ENCODE results near the gene TPGS1. TPM values are rescaled to one million over a fixed set of nuclear protein-coding genes. Genes with fewer than 3 reads are reported as not detected.

The TPGS1 gene
- total and polyA plus RNA-seq, 10 donors = 9.8 to 24.4 (median 19.5) TPM

- Histone ChIP-seq H3K27ac (no peak overlapping the region), H3K4me3 (no peak overlapping the region), H3K36me3 (no peaks in the 10 kb centered on the region), H3K4me1 (no peaks in the 10 kb centered on the region), H3K9me3 (no peaks in the 10 kb centered on the region), H3K27me3 (replicated peaks in 1 of 7) (peaks cover 0 to 3% (median 0%) of the 10 kb centered on the region in 7 donors)
- intact Hi-C loops (cut with DNase I; ENCODE audit: low total_unique reads) = no loop called here
- TF ChIP-seq POLR2AphosphoS5 (IDR thresholded peaks at IDR 0.05) = no peak
- no peak for TF ChIP-seq POLR2A (IDR thresholded peaks at IDR 0.05)
- TF ChIP-seq, protein P1, sequence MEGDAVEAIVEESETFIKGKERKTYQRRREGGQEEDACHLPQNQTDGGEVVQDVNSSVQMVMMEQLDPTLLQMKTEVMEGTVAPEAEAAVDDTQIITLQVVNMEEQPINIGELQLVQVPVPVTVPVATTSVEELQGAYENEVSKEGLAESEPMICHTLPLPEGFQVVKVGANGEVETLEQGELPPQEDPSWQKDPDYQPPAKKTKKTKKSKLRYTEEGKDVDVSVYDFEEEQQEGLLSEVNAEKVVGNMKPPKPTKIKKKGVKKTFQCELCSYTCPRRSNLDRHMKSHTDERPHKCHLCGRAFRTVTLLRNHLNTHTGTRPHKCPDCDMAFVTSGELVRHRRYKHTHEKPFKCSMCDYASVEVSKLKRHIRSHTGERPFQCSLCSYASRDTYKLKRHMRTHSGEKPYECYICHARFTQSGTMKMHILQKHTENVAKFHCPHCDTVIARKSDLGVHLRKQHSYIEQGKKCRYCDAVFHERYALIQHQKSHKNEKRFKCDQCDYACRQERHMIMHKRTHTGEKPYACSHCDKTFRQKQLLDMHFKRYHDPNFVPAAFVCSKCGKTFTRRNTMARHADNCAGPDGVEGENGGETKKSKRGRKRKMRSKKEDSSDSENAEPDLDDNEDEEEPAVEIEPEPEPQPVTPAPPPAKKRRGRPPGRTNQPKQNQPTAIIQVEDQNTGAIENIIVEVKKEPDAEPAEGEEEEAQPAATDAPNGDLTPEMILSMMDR (IDR thresholded peaks at IDR 0.05 in 8 of 11, conservative IDR thresholded peaks at IDR 0.05 in 3 of 11) = no peak
- WGBS, 5 donors = 77 to 85% (median 81%) methylated on average over 25 to 27 of the region's 27 CpGs
- DNase-seq = peak; percentile 68
Observed at GRCh38 chr19:468587-469256, 38.6 kb upstream of the TPGS1 start.

GRCh38 chr19:469833-470232, 37.5 kb upstream of the TPGS1 start:
- Histone ChIP-seq H3K27ac (no peak overlapping the region), H3K4me3 (no peak overlapping the region), H3K9me3 (no peaks in the 10 kb centered on the region), H3K27me3 (replicated peaks in 1 of 7) (peaks cover 0 to 10% (median 0%) of the 10 kb centered on the region in 7 donors), H3K36me3 (no peaks in the 10 kb centered on the region), H3K4me1 (peaks cover 0 to 10% (median under 1%) of the 10 kb centered on the region in 6 donors)
- DNase-seq = no peak
- WGBS, 5 donors = 80 to 85% (median 82%) methylated on average over 7 of the region's 7 CpGs
- no peak for TF ChIP-seq POLR2AphosphoS5 (IDR thresholded peaks at IDR 0.05)
- TF ChIP-seq, protein P1 (IDR thresholded peaks at IDR 0.05 in 8 of 11, conservative IDR thresholded peaks at IDR 0.05 in 3 of 11) = no peak
- intact Hi-C loops (cut with DNase I; ENCODE audit: low total_unique reads) = no loop called here

- intact Hi-C loops (cut with DNase I; ENCODE audit: low total_unique reads) = no loop called here
- Histone ChIP-seq H3K27me3 (replicated peaks in 1 of 7) (peaks cover 0 to 17% (median 0%) of the 10 kb centered on the region in 7 donors), H3K27ac (no peak overlapping the region), H3K4me3 (no peak overlapping the region), H3K9me3 (no peaks in the 10 kb centered on the region), H3K4me1 (peaks cover 0 to 17% (median 5%) of the 10 kb centered on the region in 6 donors), H3K36me3 (no peaks in the 10 kb centered on the region)
- TF ChIP-seq POLR2AphosphoS5 (IDR thresholded peaks at IDR 0.05) (no peak), POLR2A (IDR thresholded peaks at IDR 0.05) (no peak)
- TF ChIP-seq, protein P1 (IDR thresholded peaks at IDR 0.05 in 8 of 11, conservative IDR thresholded peaks at IDR 0.05 in 3 of 11) = no peak
- DNase-seq = peak; percentile 72
- 77 to 82% (median 80%) methylated on average over 14 to 20 of the region's 20 CpGs for WGBS, 5 donors
Observed at GRCh38 chr19:470701-471100, 36.6 kb upstream of the TPGS1 start.

DNA sequence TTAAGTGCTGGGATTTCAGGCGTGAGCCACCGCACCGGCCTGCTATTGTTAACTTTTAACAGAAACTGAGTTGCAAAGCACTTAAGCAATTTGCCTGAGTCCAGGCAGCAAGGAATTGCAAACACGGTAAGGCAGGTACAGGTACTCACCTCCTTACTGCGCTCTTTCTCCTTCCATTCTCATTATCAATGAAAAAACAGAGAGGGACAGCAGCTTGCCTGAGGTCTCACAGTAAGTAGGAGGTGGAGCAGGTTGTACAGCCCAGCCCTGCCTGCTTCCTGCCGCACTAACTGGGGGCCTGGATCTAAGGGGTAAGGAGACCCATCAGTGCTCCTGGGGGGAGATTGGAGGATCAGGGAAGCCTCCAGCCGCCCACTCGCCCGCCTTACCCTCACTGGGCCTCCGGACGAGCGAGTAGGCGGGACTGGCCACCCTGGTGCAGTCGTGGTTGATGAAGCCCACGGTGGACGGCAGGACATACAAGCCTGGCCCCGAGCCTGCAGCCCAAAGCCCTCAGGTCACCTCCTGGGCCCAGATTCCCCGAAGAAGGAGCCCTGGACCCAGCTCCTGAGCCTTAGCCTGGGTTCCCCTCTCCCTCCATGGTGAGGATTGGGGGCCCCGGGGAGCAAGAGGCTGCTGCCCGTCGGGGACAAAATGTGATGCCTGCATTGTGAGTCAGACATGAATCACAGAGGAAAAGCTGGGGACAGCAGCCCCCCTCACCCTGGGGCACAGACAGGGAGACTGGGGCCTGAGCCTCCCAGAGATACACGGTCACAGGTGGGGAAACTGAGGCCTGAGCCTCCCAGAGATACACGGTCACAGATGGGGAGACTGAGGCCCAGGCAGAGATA, 35.1 kb upstream of the TPGS1 start:
- Histone ChIP-seq H3K4me3 (no peak overlapping the region), H3K36me3 (no peaks in the 10 kb centered on the region), H3K27me3 (replicated peaks in 1 of 7) (peaks cover 0 to 21% (median 0%) of the 10 kb centered on the region in 7 donors), H3K27ac (peak overlapping the region in 1 of 8 donors; percentile 48), H3K4me1 (peaks cover 0 to 17% (median 5%) of the 10 kb centered on the region in 6 donors), H3K9me3 (no peaks in the 10 kb centered on the region)
- WGBS, 5 donors = 67 to 83% (median 78%) methylated on average over 12 to 23 of the region's 23 CpGs
- DNase-seq = no peak
- intact Hi-C loops (cut with DNase I; ENCODE audit: low total_unique reads) = no loop called here
- TF ChIP-seq, protein P1 (IDR thresholded peaks at IDR 0.05 in 8 of 11, conservative IDR thresholded peaks at IDR 0.05 in 3 of 11) = no peak
- TF ChIP-seq POLR2AphosphoS5 (IDR thresholded peaks at IDR 0.05) = no peak
